Esophagus squamous epithelium (tissue), 5 donors: Measurements from ENCODE around the gene RTL1. TPM values are rescaled to one million over a fixed set of nuclear protein-coding genes. Genes with fewer than 3 reads are reported as not detected.

ENCODE experiments used
- DNase-seq: peaks from one replicate; lab custom pipeline; 2025; lab: John Stamatoyannopoulos, UW
- H3K27ac ChIP-seq, 4 donors: fragments of 200-600 bp; sonication (generic); one replicate each; pipeline ENCODE4 v1.5.1; 2016 to 2019; ENCODE audit warnings: mild to moderate bottlenecking in 1 of 4
- H3K27me3 ChIP-seq, 4 donors: fragments of 200-600 bp; sonication (generic); 1 replicate in 3 of 4; 2 replicates in 1 of 4; pipeline versions ENCODE4 v1.5.1 to v1.6.0; 2017 to 2021; ENCODE audit warnings: antibody characterized with exemption in 1 of 4
- H3K36me3 ChIP-seq, 3 donors: fragments of 200-600 bp; sonication (generic); one replicate each; pipeline ENCODE4 v1.5.1; 2016 to 2019
- H3K4me1 ChIP-seq, 3 donors: fragments of 200-600 bp; sonication (generic); one replicate each; pipeline ENCODE4 v1.5.1; 2017 to 2019
- H3K4me3 ChIP-seq, 4 donors: fragments of 200-600 bp; sonication (generic); 1 replicate in 3 of 4; 2 replicates in 1 of 4; pipeline ENCODE4 v1.5.1; 2016 to 2019; ENCODE audit warnings: mild to moderate bottlenecking in 2 of 4, moderate library complexity in 1 of 4
- H3K9me3 ChIP-seq, 3 donors: fragments of 200-600 bp; sonication (generic); one replicate each; pipeline ENCODE4 v1.5.1; 2016 to 2019
- CTCF ChIP-seq, 6 experiments: fragments of 450-650 bp in 4 of 6; fragments of 200-600 bp in 2 of 6; sonication (generic) in 2 of 6; IDR thresholded peaks; one replicate each; pipeline ENCODE4 v1.5.1; 2016 to 2019; ENCODE audit warnings: antibody characterized with exemption in 6 of 6, mild to moderate bottlenecking in 4 of 6, moderate library complexity in 4 of 6
- POLR2A ChIP-seq, 4 donors: fragments of 450-650 bp; IDR thresholded peaks; one replicate each; pipeline ENCODE4 v1.6.1; 2017; ENCODE audit warnings: antibody characterized with exemption in 4 of 4, mild to moderate bottlenecking in 4 of 4, moderate library complexity in 3 of 4
- WGBS, 2 donors: methylation state at CpG; one replicate each; pipeline ENCODE4 v1.1.5; 2018; 5-methylcytosine and 5-hydroxymethylcytosine counted together
- intact Hi-C: fragments of 100-400 bp; cut with DNase I; formaldehyde crosslinking; loops from one replicate; pipeline ENCODE4 v1.15.0; 2022
- total RNA-seq, 4 donors: library from RNA; depleted of rRNA; stranded (reverse); fragments of >200 nt; gene quantifications; one replicate each; pipeline ENCODE4 v1.1.0, GENCODE V29; 2016
- donor health status: DM: yes; HTN: yes; CAD: no.

The RTL1 gene
- not detected for total RNA-seq

GRCh38 chr14:100903672-100904185, at the start of gene RTL1:
Gene RTL1 (minus strand): TSS chr14:100903722. CDS start chr14:100884788, 18,934 bp downstream.
- TF ChIP-seq POLR2A (IDR thresholded peaks at IDR 0.05), result no peak
- TF ChIP-seq CTCF (IDR thresholded peaks at IDR 0.05), result no peak
- DNase-seq, result no peak
- intact Hi-C loops, result no loop called here
- Histone ChIP-seq H3K9me3 (no peaks in the 10 kb centered on the region), H3K27me3 (peaks cover 0 to 87% (median 0%) of the 10 kb centered on the region in 4 donors), H3K4me1 (peaks cover 0 to 19% (median 0%) of the 10 kb centered on the region in 3 donors), H3K36me3 (no peaks in the 10 kb centered on the region), H3K4me3 (no peak within 1 kb of the TSS), H3K27ac (no peak within 1 kb of the TSS)
- 58 to 78% methylated on average over 7 to 10 of the region's 12 CpGs for WGBS, 2 donors

GRCh38 chr14:100950024-100950423, 46.5 kb upstream of the RTL1 start:
- Histone ChIP-seq H3K4me1 (no peaks in the 10 kb centered on the region), H3K27ac (no peak overlapping the region), H3K9me3 (no peaks in the 10 kb centered on the region), H3K36me3 (no peaks in the 10 kb centered on the region), H3K27me3 (no peaks in the 10 kb centered on the region), H3K4me3 (no peak overlapping the region)
- no peak for DNase-seq
- intact Hi-C loops, result no loop called here
- WGBS, 2 donors, result 76 to 80% methylated on average over 3 of the region's 3 CpGs
- no peak for TF ChIP-seq CTCF (IDR thresholded peaks at IDR 0.05)
- TF ChIP-seq POLR2A (IDR thresholded peaks at IDR 0.05), result no peak

GRCh38 chr14:100944052-100944451, 40.5 kb upstream of the RTL1 start:
- Histone ChIP-seq H3K27me3 (no peaks in the 10 kb centered on the region), H3K9me3 (no peaks in the 10 kb centered on the region), H3K4me1 (no peaks in the 10 kb centered on the region), H3K36me3 (no peaks in the 10 kb centered on the region), H3K4me3 (no peak overlapping the region), H3K27ac (no peak overlapping the region)
- 72 to 91% methylated on average over 2 of the region's 2 CpGs for WGBS, 2 donors
- no peak for TF ChIP-seq CTCF (IDR thresholded peaks at IDR 0.05)
- no peak for TF ChIP-seq POLR2A (IDR thresholded peaks at IDR 0.05)
- no peak for DNase-seq
- intact Hi-C loops, result no loop called here

DNA sequence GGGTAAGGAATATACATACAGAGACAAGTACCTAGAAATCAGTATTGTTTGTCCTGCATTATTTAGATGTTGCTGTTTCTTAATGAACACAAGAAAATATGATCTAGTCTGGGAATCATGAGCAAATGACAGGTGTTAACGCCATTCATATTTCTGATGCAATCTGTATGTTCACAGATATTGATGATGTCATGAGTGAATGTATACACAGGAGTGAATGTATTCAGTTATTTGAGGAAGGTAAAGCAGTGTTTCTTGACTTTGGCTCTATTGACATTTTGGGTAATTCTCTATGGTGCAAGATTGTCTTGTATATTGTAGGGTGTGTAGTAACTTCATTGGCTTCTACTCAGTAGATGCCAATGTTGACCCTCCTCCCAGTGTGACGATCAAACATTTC, 26.7 kb upstream of the RTL1 start:
- DNase-seq, result no peak
- no peaks in the 10 kb centered on the region for H3K27me3 ChIP-seq
- no peaks in the 10 kb centered on the region for H3K36me3 ChIP-seq
- WGBS, 2 donors, result 75 to 86% methylated on average over 2 of the region's 2 CpGs
- H3K4me3 ChIP-seq, result no peak overlapping the region
- TF ChIP-seq POLR2A (IDR thresholded peaks at IDR 0.05), result no peak
- no peak for TF ChIP-seq CTCF (IDR thresholded peaks at IDR 0.05)
- intact Hi-C loops, result no loop called here
- H3K9me3 ChIP-seq, result no peaks in the 10 kb centered on the region
- no peaks in the 10 kb centered on the region for H3K4me1 ChIP-seq
- no peak overlapping the region for H3K27ac ChIP-seq

- no peak for DNase-seq
- 35 to 49% methylated on average over 2 of the region's 2 CpGs for WGBS, 2 donors
- no peaks in the 10 kb centered on the region for H3K27me3 ChIP-seq
- H3K9me3 ChIP-seq, result no peaks in the 10 kb centered on the region
- no peaks in the 10 kb centered on the region for H3K36me3 ChIP-seq
- H3K4me3 ChIP-seq, result no peak overlapping the region
- no peak for TF ChIP-seq POLR2A (IDR thresholded peaks at IDR 0.05)
- no peak for TF ChIP-seq CTCF (IDR thresholded peaks at IDR 0.05)
- peaks cover 0 to 6% (median 3%) of the 10 kb centered on the region in 3 donors for H3K4me1 ChIP-seq
- H3K27ac ChIP-seq, result no peak overlapping the region
- intact Hi-C loops, result no loop called here
Observed at GRCh38 chr14:100915560-100915959, 12.0 kb upstream of the RTL1 start.
